ENCODE data around the gene GDE1.

GRCh38 chr16:19523184-19523558 lies 1.3 kb upstream of the GDE1 start:
- no peak for TF ChIP-seq CTCF (conservative IDR thresholded peaks at IDR 0.05; ENCODE audit: low read depth, low read length)
- no peak for TF ChIP-seq POLR2A (IDR thresholded peaks at IDR 0.05; ENCODE audit: low read depth, low read length)
- no peak for TF ChIP-seq CEBPB (IDR thresholded peaks at IDR 0.05; ENCODE audit: low read depth, low read length)
- no peak for TF ChIP-seq FOS (IDR thresholded peaks at IDR 0.05; ENCODE audit: low read depth, low read length)
- TF ChIP-seq BHLHE40 (IDR thresholded peaks at IDR 0.05; ENCODE audit: low read depth, low read length): no peak
- TF ChIP-seq RCOR1 (IDR thresholded peaks at IDR 0.05; ENCODE audit: insufficient replicate concordance, low read length): no peak
- TF ChIP-seq, protein P1, sequence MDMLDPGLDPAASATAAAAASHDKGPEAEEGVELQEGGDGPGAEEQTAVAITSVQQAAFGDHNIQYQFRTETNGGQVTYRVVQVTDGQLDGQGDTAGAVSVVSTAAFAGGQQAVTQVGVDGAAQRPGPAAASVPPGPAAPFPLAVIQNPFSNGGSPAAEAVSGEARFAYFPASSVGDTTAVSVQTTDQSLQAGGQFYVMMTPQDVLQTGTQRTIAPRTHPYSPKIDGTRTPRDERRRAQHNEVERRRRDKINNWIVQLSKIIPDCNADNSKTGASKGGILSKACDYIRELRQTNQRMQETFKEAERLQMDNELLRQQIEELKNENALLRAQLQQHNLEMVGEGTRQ (IDR thresholded peaks at IDR 0.05; ENCODE audit: low read depth, low read length): no peak
- TF ChIP-seq MAFK (IDR thresholded peaks at IDR 0.05; ENCODE audit: low read depth, low read length): no peak
- no peak for TF ChIP-seq ELK1 (IDR thresholded peaks at IDR 0.05; ENCODE audit: borderline replicate concordance, low read depth, low read length)
- no peak for TF ChIP-seq SMC3 (IDR thresholded peaks at IDR 0.05; ENCODE audit: low read depth, low read length)
- no peak for TF ChIP-seq RAD21 (IDR thresholded peaks at IDR 0.05; ENCODE audit: low read length)
- no peak for TF ChIP-seq RFX5 (IDR thresholded peaks at IDR 0.05; ENCODE audit: low read depth, low read length)
- TF ChIP-seq MXI1 (IDR thresholded peaks at IDR 0.05; ENCODE audit: borderline replicate concordance, low read depth, low read length): no peak

Measured in IMR-90 (cell line).